Panc1 (cell line): ENCODE measurements around the gene CRIM1. TPM values are rescaled to one million over a fixed set of nuclear protein-coding genes. Genes with fewer than 3 reads are reported as not detected.

Experiments used
- ATAC-seq: fragments of 200-7000 bp; cut with Tn5 transposase; 2 replicates; pipeline ENCODE4 v1.9.1; 2020; ENCODE audit warnings: mild to moderate bottlenecking, moderate library complexity
- BruUV-seq: library from RNA; stranded (reverse); fragments of 400-500 nt; replicated peaks from 2 replicates; lab custom pipeline; 2021; lab: Mats Ljungman, UMichigan
- CTCF ChIA-PET: fragments of 300-600 bp; sonication (Branson Sonifier 250); formaldehyde crosslinking; loops from one replicate; lab custom pipeline; 2022; ENCODE audit warnings: antibody characterized with exemption; lab: Charles Lee
- POLR2A ChIA-PET: fragments of 300-600 bp; sonication (Branson Sonifier 250); formaldehyde crosslinking; loops from one replicate; lab custom pipeline; 2022; ENCODE audit warnings: antibody characterized with exemption; lab: Charles Lee
- DNase-seq: peaks from one replicate; pipeline ENCODE4 v3.0.0-alpha.2; 2010; ENCODE audit warnings: low read depth, low spot score
- H3K27ac ChIP-seq: 2 replicates; pipeline ENCODE4 v1.5.1; 2011; ENCODE audit warnings: mild to moderate bottlenecking, low read length, inconsistent platforms
- H3K27me3 ChIP-seq: fragments of 200-500 bp; sonication (Bioruptor generic); 2 replicates; pipeline ENCODE4 v1.6.0; 2014; ENCODE audit warnings: low read length, inconsistent platforms; ENCODE audit not compliant: control insufficient read depth, insufficient read depth
- H3K36me3 ChIP-seq: fragments of 200-500 bp; sonication (Bioruptor generic); 2 replicates; pipeline ENCODE4 v1.5.1; 2014; ENCODE audit warnings: inconsistent platforms, mild to moderate bottlenecking, low read length, moderate library complexity; ENCODE audit not compliant: control insufficient read depth, insufficient read depth
- H3K4me1 ChIP-seq: 2 replicates; pipeline ENCODE4 v1.5.1; 2011; ENCODE audit warnings: inconsistent platforms, mild to moderate bottlenecking, low read length, moderate library complexity; ENCODE audit not compliant: control insufficient read depth, insufficient read depth
- H3K4me3 ChIP-seq, 2 experiments: 2 replicates each; pipeline ENCODE4 v1.5.1; 2011 to 2012; ENCODE audit warnings: low read depth in 2 of 2, low read length in 2 of 2, mild to moderate bottlenecking in 2 of 2, inconsistent platforms in 1 of 2, moderate library complexity in 1 of 2
- H3K9me3 ChIP-seq: fragments of 200-500 bp; sonication (Bioruptor generic); 2 replicates; pipeline ENCODE4 v1.5.1; 2014; ENCODE audit warnings: low read depth, mild to moderate bottlenecking, inconsistent platforms, low read length, moderate library complexity; ENCODE audit not compliant: control insufficient read depth, insufficient read depth
- POLR2AphosphoS5 ChIP-seq: IDR thresholded peaks from 2 replicates; pipeline ENCODE4 v1.6.1; 2012; ENCODE audit warnings: mild to moderate bottlenecking, low read depth, low read length, moderate library complexity
- REST ChIP-seq, 2 experiments: IDR thresholded peaks; 2 replicates each; pipeline ENCODE4 v1.6.1; 2011 to 2012; ENCODE audit warnings: low read depth in 2 of 2, control low read depth in 1 of 2, low read length in 1 of 2, mild to moderate bottlenecking in 1 of 2, moderate library complexity in 1 of 2; ENCODE audit not compliant: insufficient read depth in 1 of 2
- SIN3A ChIP-seq: IDR thresholded peaks from 2 replicates; pipeline ENCODE4 v1.6.1; 2012; ENCODE audit warnings: low read depth, mild to moderate bottlenecking, low read length, moderate library complexity, borderline replicate concordance; ENCODE audit not compliant: insufficient read depth
- TCF7L2 ChIP-seq: IDR thresholded peaks from 2 replicates; pipeline ENCODE4 v1.6.1; 2011; ENCODE audit warnings: mild to moderate bottlenecking, low read depth, low read length, inconsistent platforms
- in situ Hi-C: cut with HindIII; loops from 2 replicates; pipeline ENCODE4 v1.10.0; 2016; ENCODE audit warnings: low sequenced_read_pairs, low pct_unique_long_range_greater_than_20kb
- intact Hi-C: fragments of 100-400 bp; cut with micrococcal nuclease; formaldehyde crosslinking; loops from one replicate; pipeline ENCODE4 v1.10.0; 2022; ENCODE audit not compliant: unreplicated experiment
- total RNA-seq: library from RNA; stranded (reverse); gene quantifications from one replicate; pipeline ENCODE4 v1.2.1, GENCODE V29; 2021; ENCODE audit not compliant: unreplicated experiment
- TF ChIP-seq, protein P1 (sequence below): fragments of 450-650 bp; IDR thresholded peaks from 2 replicates; pipeline ENCODE4 v1.5.1; 2017; ENCODE audit warnings: mild to moderate bottlenecking

CRIM1 gene
- total RNA-seq, 1 experiment from 2014 or later, result 290 TPM

GRCh38 chr2:36343606-36344005 is 12.0 kb upstream of the CRIM1 start:
- Histone ChIP-seq H3K27ac (peak overlapping the region; percentile 41; the same call in 1 of the 2 replicates), H3K4me1 (peaks cover 16% of the 10 kb centered on the region), H3K9me3 (no peaks in the 10 kb centered on the region), H3K27me3 (no peaks in the 10 kb centered on the region), H3K4me3 (no peak overlapping the region), H3K36me3 (no peaks in the 10 kb centered on the region)
- ATAC-seq (no peak), DNase-seq (no peak)
- TF ChIP-seq TCF7L2, result no peak
- TF ChIP-seq, protein P1, sequence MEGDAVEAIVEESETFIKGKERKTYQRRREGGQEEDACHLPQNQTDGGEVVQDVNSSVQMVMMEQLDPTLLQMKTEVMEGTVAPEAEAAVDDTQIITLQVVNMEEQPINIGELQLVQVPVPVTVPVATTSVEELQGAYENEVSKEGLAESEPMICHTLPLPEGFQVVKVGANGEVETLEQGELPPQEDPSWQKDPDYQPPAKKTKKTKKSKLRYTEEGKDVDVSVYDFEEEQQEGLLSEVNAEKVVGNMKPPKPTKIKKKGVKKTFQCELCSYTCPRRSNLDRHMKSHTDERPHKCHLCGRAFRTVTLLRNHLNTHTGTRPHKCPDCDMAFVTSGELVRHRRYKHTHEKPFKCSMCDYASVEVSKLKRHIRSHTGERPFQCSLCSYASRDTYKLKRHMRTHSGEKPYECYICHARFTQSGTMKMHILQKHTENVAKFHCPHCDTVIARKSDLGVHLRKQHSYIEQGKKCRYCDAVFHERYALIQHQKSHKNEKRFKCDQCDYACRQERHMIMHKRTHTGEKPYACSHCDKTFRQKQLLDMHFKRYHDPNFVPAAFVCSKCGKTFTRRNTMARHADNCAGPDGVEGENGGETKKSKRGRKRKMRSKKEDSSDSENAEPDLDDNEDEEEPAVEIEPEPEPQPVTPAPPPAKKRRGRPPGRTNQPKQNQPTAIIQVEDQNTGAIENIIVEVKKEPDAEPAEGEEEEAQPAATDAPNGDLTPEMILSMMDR, result no peak
- TF ChIP-seq REST (IDR thresholded peaks at IDR 0.05; ENCODE audit: insufficient read depth in 1 of 2, low read depth in 2 of 2, low read length in 1 of 2), result no peak
- TF ChIP-seq POLR2AphosphoS5, result no peak
- no peak for TF ChIP-seq SIN3A
- intact Hi-C loops (no loop called here), in situ Hi-C loops (no loop called here)
- no TSS peak for BruUV-seq
- ChIA-PET CTCF (no interaction called here), POLR2A (no interaction called here)

GRCh38 chr2:36348721-36349120 is 6.9 kb upstream of the CRIM1 start:
- ChIA-PET CTCF (no interaction called here), POLR2A (no interaction called here)
- peaks cover 24% of the 10 kb centered on the region for H3K4me1 ChIP-seq
- intact Hi-C loops, result no loop called here
- no TSS peak for BruUV-seq
- H3K4me3 ChIP-seq, result no peak overlapping the region
- H3K27me3 ChIP-seq, result no peaks in the 10 kb centered on the region
- ATAC-seq (no peak), DNase-seq (no peak)
- no peaks in the 10 kb centered on the region for H3K9me3 ChIP-seq
- no peaks in the 10 kb centered on the region for H3K36me3 ChIP-seq
- TF ChIP-seq TCF7L2, result no peak
- no peak for TF ChIP-seq SIN3A
- TF ChIP-seq, protein P1, result no peak
- TF ChIP-seq REST (IDR thresholded peaks at IDR 0.05; ENCODE audit: insufficient read depth in 1 of 2, low read depth in 2 of 2, low read length in 1 of 2), result no peak
- in situ Hi-C loops, result no loop called here
- no peak overlapping the region; the same call in 1 of the 2 replicates for H3K27ac ChIP-seq
